Activated CD8-positive, alpha-beta memory T cell treated with anti-CD3 and anti-CD28 coated beads, Interleukin-2, amount 50 U/mL, for 24 hours (primary cell): ENCODE measurements around the gene MEDAG.

Experiments used
- DNase-seq: peaks from one replicate; pipeline ENCODE4 v3.0.0-alpha.2; 2020; ENCODE audit errors: extremely low read depth

Gene MEDAG

GRCh38 chr13:30872685-30873461 lies 33.2 kb upstream of the MEDAG start:
- DNase-seq = no peak

GRCh38 chr13:30873499-30873898 lies 32.6 kb upstream of the MEDAG start:
- DNase-seq = no peak

GRCh38 chr13:30874111-30874510 lies 32.0 kb upstream of the MEDAG start:
- no peak for DNase-seq

- no peak for DNase-seq
Measured at GRCh38 chr13:30874561-30874960, 31.5 kb upstream of the MEDAG start.

- DNase-seq = no peak
Measured at GRCh38 chr13:30877335-30877734, 28.7 kb upstream of the MEDAG start.

GRCh38 chr13:30880151-30880855 lies 25.8 kb upstream of the MEDAG start:
- no peak for DNase-seq

- no peak for DNase-seq
Measured at GRCh38 chr13:30880856-30881155, 25.3 kb upstream of the MEDAG start.

- no peak for DNase-seq
Measured at GRCh38 chr13:30881191-30881651, 24.9 kb upstream of the MEDAG start.

- DNase-seq = no peak
Measured at GRCh38 chr13:30882026-30882850, 23.8 kb upstream of the MEDAG start.

GRCh38 chr13:30882996-30883766 lies 22.9 kb upstream of the MEDAG start:
- no peak for DNase-seq

- DNase-seq = no peak
Measured at GRCh38 chr13:30884543-30884942, 21.5 kb upstream of the MEDAG start.

- DNase-seq = no peak
Measured at GRCh38 chr13:30889196-30889690, 16.8 kb upstream of the MEDAG start.

GRCh38 chr13:30892966-30893365 lies 13.1 kb upstream of the MEDAG start:
- no peak for DNase-seq

- no peak for DNase-seq
Measured at GRCh38 chr13:30895773-30896172, 10.3 kb upstream of the MEDAG start.

GRCh38 chr13:30898070-30898469 lies 8.0 kb upstream of the MEDAG start:
- DNase-seq = no peak

GRCh38 chr13:30898678-30899241 lies 7.3 kb upstream of the MEDAG start:
- DNase-seq = no peak

GRCh38 chr13:30900436-30900835 lies 5.6 kb upstream of the MEDAG start:
- DNase-seq = no peak

- no peak for DNase-seq
Measured at GRCh38 chr13:30900952-30901749, 4.9 kb upstream of the MEDAG start.

- no peak for DNase-seq
Measured at GRCh38 chr13:30904043-30904442, 2.0 kb upstream of the MEDAG start.

- DNase-seq = no peak
Measured at GRCh38 chr13:30906411-30907051, 460 bp downstream of the MEDAG start.
